T-helper 2 cell (primary cell): ENCODE data around the gene RXFP4.
"Not testable (repeated sequence)": the region's sequence is repeated elsewhere in the genome, so short reads cannot be mapped to it uniquely, and the experiment has no call there.

Experiments
- DNase-seq, 5 experiments: peaks; one replicate each; pipeline versions ENCODE4 v3.0.0 to v3.0.0-alpha.2; 2012 to 2022

Gene RXFP4

GRCh38 chr1:155930725-155931124 lies 10.7 kb upstream of the RXFP4 start:
- DNase-seq: not testable (repeated sequence)

DNA sequence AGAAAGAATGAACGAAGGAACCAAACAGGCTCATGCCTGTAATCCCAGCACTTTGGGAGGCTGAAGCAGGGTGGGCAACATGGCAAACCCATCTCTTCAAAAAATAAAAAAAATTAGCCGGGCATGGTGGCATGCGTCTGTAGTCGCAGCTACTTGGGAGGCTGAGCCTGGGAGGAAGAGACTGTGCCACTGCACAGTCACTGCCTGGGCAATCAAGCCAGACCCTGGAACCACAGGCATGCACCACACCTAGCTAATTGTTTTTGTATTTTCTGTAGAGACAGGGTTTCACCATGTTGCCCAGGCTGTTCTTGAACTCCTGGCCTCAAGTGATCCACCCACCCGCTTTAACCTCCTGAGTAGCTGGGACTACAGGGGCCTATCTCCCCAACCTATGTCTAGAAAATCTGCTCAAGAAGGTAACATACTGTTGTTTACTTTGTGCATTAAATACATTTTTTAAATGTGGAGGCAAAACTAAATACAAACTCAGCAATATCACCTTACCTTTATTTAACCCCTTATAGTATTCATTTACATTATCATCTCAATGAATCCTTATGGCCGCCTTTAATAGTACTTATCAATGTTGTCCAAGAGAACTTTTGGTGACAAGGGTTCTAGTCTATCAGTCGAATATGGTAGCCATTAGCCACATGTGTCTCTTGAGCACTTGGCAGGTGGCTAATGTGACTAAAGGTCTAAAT lies 10.0 kb upstream of the RXFP4 start:
- DNase-seq: no peak

- no peak for DNase-seq
These were observed 9.4 kb upstream of the RXFP4 start for GRCh38 chr1:155932081-155932480.

GRCh38 chr1:155932487-155932886 lies 9.0 kb upstream of the RXFP4 start:
- no peak for DNase-seq

GRCh38 chr1:155933591-155934096 lies 7.8 kb upstream of the RXFP4 start:
- DNase-seq: no peak

- DNase-seq: peak; percentile 81 to 100 (median 93)
These were observed 7.1 kb upstream of the RXFP4 start, which contains the start of gene KHDC4 for GRCh38 chr1:155934097-155934935. TSS of gene KHDC4 (minus strand) at chr1:155934413. CDS start at chr1:155934373, 40 bp downstream.

- no peak for DNase-seq
These were observed 6.4 kb upstream of the RXFP4 start for GRCh38 chr1:155934936-155935590.

DNA sequence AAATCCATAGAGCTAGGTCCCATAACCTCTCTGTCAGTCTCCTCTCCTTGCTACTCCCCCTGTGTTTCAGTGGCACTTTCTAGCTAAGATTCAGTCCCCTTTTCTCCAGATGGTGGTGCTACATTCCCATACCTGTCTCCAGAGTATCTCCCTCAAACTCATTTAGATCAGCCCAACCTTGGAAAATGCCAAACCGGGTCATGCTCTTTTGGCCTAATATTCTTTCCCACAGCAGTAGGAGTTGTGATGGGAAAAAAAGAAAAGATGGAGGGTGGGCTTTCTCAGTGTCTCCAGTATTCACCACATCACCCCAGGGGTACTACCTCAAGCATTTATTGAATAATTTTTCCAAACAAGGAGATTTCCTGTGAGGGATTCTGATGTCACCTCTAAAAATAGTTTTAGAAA lies 3.2 kb upstream of the RXFP4 start:
- peak in 1 of 5 experiments; percentile 76 for DNase-seq

GRCh38 chr1:155940482-155940992 lies 901 bp upstream of the RXFP4 start:
- peak in 1 of 5 experiments; percentile 19 for DNase-seq

GRCh38 chr1:155941845-155942531 lies 550 bp downstream of the RXFP4 start:
- DNase-seq: no peak

DNA sequence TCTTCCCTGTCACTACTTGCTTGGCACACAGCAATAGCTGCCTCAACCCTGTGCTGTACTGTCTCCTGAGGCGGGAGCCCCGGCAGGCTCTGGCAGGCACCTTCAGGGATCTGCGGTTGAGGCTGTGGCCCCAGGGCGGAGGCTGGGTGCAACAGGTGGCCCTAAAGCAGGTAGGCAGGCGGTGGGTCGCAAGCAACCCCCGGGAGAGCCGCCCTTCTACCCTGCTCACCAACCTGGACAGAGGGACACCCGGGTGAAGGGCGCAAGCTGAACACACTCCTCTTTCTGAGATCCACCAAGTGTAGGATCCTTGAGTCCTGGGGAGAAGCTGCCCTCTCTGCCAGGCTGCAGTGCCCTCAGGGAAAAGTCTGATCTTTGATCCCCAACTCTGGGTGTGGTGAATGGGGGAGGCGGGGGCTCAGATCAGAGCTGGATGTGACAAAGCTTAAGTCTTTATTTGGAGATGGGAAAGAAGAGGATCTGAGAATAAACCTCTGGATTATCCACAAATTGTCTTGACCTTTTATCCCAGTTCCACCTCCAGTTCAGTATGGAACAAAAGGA lies 1.2 kb downstream of the RXFP4 start:
- no peak for DNase-seq

DNA sequence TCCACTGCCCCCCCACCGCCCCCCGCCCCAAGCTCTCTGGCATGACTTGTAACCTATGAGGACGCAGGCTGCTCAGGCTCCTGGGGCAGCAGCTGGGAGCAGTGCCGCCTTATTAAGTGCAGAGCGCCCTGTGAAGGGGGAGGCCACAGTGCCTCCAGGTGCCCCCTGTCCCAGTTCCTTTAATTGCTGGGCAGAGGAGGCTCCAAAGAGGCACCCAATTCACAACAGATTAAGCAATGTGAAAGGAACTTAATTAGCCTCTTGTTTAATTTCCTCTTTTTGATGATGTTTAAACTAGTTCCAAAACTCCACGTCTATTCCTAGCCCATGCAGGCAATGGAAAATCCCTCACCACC lies 3.0 kb downstream of the RXFP4 start:
- DNase-seq: no peak

DNA sequence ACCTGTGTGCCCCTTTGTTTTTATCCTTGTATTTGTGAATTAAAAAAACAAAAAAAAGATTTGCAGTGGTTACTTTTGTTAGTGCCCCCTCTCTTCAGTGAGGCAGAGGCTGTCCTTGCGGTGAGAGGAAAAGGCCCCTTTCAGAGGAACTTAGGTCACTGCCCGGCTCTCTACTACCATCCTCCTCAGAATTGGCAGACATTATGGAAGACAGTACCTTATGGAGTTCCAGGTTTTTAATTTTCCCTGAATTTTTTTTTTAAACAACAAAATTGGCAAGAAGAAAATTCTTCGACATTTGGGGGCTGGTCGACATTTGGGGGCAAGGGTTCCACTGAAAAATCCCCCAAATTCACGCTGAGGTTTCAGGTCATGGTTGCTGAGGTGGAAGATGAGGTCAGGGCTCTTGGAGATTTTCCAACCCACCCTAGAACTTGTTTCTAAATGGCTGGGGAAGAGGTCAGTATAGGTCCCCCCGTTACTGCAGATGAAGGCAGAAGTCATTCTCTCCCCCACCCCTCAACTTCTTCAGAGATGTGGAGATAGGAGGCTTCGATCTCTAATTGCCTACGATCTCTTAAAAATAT lies 5.3 kb downstream of the RXFP4 start:
- DNase-seq: no peak

GRCh38 chr1:155947292-155947691 lies 5.9 kb downstream of the RXFP4 start:
- DNase-seq: no peak

DNA sequence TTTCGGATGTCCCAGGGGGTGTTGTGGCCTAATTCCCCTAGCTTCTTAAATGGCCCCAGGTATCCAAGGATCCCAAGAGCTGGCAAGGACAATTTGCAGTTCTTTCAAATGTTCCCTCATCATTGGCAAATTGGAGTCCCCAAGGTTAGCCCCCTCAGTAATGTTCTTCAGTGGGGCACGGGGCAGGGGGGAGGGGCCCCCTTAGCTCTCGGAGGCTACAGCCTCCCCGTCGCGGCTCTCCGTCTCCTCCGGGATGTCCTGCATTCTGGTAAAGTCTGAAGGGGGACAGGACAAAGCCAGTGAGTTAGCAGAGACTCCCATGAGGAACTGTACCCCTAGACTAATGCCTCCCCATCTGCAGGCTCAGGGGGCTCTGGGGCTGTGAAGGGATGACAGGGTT lies 6.3 kb downstream of the RXFP4 start:
- DNase-seq: no peak

DNA sequence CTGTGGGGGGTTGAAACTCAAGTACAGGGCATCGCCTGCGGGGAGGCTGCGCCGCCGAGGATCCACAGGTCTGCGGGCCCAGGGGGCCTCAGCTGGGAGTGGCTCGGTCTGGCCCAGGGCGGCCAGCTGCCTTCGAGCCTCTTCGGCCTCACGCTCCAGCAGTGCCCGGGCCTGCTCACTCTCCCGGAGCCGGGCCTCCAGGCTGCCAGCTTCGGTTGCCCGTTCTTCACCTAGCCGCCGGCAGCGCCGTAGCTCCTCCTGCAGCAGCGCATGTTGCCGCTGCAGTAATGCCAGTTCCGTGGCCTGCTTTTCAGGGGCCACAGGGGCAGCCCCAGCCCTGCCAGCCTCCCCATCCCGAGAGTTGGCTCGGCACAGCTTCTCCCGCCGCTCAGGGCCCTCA lies 9.4 kb downstream of the RXFP4 start:
- no peak for DNase-seq

DNA sequence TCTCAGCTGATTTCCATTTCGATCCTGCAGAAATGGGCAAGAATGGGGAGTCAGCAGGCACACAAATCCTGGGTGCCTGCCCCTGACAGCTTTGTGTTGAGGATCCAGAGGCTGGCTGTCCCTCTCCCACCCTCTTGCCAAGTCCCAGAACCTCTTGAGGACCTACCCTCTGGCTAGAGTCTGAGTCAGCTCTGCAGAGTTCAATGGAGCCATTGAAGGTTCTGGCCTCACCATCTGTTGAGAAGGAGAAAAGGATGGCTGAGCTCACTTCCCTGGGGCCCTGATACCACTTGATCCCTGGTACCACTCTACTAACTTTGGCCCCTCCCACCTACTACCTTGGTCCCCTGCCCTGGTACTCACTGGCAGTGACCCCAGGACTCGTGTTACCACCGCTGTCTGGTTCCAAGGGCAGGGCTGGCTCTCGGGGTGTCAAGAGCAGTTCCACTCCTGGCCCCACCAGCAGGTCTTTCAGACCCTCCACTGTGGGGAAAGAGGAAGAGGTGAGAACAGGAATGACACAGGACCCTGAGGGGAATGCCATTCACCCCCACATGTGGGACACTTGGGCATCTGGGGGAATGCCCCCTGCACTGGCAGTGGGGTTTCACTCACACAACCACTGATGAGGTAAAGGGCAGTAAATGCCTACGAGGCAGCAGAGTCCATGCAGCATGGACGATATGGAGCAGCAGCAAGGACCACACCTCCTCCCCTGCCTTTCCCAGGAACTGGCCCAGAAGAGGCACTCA lies 10.5 kb downstream of the RXFP4 start:
- no peak for DNase-seq

DNA sequence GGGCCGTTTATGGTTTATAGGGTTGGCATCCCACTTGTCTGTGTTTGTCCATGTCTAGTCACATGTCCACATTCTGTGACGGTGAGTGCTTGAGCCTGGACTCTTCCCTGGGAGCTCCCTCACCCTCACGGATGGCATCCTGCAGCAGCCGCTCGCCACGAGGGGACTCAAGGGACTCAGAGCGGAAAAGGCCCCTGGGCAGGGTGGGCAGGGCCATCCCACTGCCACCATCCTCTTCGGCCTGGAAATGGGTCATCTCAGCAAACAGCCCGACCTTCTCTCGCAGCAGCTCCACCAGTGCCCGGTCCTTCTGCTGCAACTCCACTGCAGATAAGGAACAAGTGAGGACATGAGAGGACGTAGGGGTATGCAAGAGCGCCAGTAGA lies 11.1 kb downstream of the RXFP4 start:
- DNase-seq: no peak

- DNase-seq: no peak
These were observed 13.2 kb downstream of the RXFP4 start for GRCh38 chr1:155954645-155955044.

DNA sequence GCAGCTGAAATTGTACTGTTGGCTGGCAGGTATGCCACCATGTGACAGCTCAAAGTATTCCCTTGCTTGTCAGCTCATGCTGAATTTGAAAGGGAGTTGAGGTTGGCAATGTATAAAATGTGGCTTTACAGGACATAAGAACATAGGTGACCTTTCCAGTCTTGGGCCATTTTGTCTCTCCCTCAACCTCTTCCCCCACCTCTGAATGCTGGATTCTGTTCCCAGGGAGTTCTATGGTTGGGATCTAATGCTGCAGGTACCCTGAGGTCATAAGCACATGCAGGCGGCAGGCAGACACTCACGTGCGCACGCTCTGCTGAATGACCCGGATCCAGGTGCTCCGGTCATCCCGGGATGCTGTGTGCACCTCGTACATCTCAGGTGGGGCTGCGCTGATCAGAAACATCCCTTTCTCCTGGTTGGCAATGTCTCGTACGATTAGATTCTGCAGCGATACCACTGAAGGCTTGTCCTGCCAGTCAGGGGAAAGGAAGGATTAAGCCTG lies 16.0 kb downstream of the RXFP4 start:
- no peak for DNase-seq
